NCI-H146 (cell line): ENCODE data around the gene WNT5B.
A peak's percentile ranks its signal among the peaks of the same experiment; 100 is the strongest.

ENCODE experiments used
- DNase-seq: peaks from one replicate; lab custom pipeline; 2025; lab: John Stamatoyannopoulos, UW

Gene WNT5B

GRCh38 chr12:1650978-1651361, 21.9 kb downstream of the WNT5B start:
- DNase-seq, result no peak

GRCh38 chr12:1651946-1652345, 22.9 kb downstream of the WNT5B start:
- DNase-seq, result no peak

- no peak for DNase-seq
Observed at GRCh38 chr12:1655225-1655788, 26.3 kb downstream of the WNT5B start.

- no peak for DNase-seq
Observed at GRCh38 chr12:1656902-1657301, 27.9 kb downstream of the WNT5B start.

- no peak for DNase-seq
Observed at GRCh38 chr12:1657688-1658087, 28.7 kb downstream of the WNT5B start.

- DNase-seq, result no peak
Observed at GRCh38 chr12:1660304-1661187, 31.5 kb downstream of the WNT5B start.

GRCh38 chr12:1661553-1662335, 32.7 kb downstream of the WNT5B start:
- DNase-seq, result peak; percentile 89

GRCh38 chr12:1662761-1663439, 33.9 kb downstream of the WNT5B start:
- DNase-seq, result peak; percentile 81

GRCh38 chr12:1663440-1664132, 34.6 kb downstream of the WNT5B start:
- no peak for DNase-seq

GRCh38 chr12:1665366-1665765, 36.3 kb downstream of the WNT5B start:
- DNase-seq, result no peak

- DNase-seq, result no peak
Observed at GRCh38 chr12:1666215-1666614, 37.2 kb downstream of the WNT5B start.

- DNase-seq, result no peak
Observed at GRCh38 chr12:1666685-1667162, 37.7 kb downstream of the WNT5B start.

GRCh38 chr12:1668833-1669543, 40.0 kb downstream of the WNT5B start:
- DNase-seq, result no peak

GRCh38 chr12:1670358-1671268, 41.6 kb downstream of the WNT5B start:
- DNase-seq, result no peak

- DNase-seq, result no peak
Observed at GRCh38 chr12:1676043-1676442, 47.0 kb downstream of the WNT5B start.

- no peak for DNase-seq
Observed at GRCh38 chr12:1680804-1681492, 51.9 kb downstream of the WNT5B start.

- no peak for DNase-seq
Observed at GRCh38 chr12:1681493-1681807, 52.4 kb downstream of the WNT5B start.

GRCh38 chr12:1688086-1688710, 59.2 kb downstream of the WNT5B start:
- no peak for DNase-seq

GRCh38 chr12:1690578-1691122, 61.6 kb downstream of the WNT5B start, which contains the start of gene ADIPOR2:
ADIPOR2 (plus strand) TSS chr12:1691070; CDS start chr12:1754344, 63,274 bp downstream.
- peak; percentile 98 for DNase-seq
